Frontal cortex (tissue), 4 donors: Measurements from ENCODE around the gene ZNF385B. TPM values are rescaled to one million over a fixed set of nuclear protein-coding genes. Genes with fewer than 3 reads are reported as not detected.

Experiments used
- DNase-seq, 2 donors: peaks; one replicate each; pipeline ENCODE4 v3.0.0; 2012; ENCODE audit warnings: low spot score in 2 of 2
- FAIRE-seq: peaks from 2 replicates; lab custom pipeline; 2012; peaks lifted over from hg19 to GRCh38; lab: Jason Lieb, UNC
- small RNA-seq: library from RNA; depleted of rRNA; stranded (forward); fragments of <200 nt; gene quantifications from one replicate; pipeline ENCODE3, GENCODE V24; 2014
- total RNA-seq: library from RNA; depleted of rRNA; stranded (reverse); fragments of >200 nt; gene quantifications from one replicate; pipeline ENCODE4 v1.2.3, GENCODE V29; 2014
- donor health status: control.
- donor health status: control.
- donor health status: control.

The ZNF385B gene
- total RNA-seq, 1 donor from 2014 or later: 7.7 TPM

DNA sequence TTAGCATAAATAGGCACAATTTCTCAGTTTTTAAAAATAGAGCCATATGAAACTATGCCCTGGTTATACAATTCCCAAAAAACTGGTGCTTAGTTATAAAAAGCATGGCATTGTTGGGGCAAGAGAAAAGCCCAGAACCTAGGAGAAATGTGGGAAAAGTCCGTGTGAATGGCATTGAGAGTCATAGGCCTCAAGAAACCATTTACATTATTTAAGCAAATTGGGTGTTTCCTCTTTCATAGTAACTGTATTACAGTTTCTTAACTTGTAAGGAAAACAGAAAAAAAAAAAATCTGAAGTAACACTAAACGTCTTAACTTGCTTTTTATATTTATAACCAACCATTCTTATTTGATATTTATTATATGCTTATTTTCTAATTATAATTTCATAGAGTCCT is 425.8 kb downstream of the ZNF385B start:
- peak; percentile 23 for FAIRE-seq
- no peak for DNase-seq

DNA sequence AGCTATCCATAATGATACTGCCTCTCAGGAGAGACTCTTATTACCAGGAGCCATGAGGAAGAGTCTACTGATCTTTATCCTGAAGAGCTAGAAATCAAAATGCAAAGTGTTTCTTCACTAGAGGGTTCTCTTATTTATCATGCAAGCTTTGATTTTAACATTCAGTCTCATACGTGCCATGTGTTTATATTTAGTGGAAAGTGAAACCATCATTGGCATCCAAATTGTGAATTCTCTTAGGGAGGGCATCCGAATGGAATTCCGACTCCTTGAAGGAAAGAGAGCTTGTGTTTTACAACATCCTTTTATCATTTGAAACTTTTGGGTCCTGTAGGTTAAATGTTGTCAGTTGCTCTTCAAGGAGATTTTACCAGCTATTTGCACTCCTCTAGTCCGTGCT is 426.4 kb downstream of the ZNF385B start:
- FAIRE-seq (no peak), DNase-seq (no peak)

DNA sequence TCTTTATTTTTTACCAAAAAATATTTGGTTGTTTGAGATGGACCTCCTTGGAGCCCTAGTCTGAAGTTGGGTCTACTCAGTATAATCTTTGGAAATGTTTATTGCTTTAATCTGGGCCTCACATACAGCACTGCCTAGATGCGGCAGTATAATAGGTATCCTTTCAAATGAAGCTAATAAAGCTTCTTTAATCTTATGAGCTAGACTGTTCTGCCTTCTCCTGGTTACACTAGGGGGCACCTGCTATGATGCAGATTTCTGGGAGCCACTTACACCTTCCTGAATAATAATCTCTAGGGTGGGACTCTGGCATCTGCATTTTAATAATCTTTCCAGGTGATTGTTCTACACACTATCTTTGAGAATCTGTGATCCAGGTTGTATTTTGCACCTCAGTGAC is 427.1 kb downstream of the ZNF385B start:
- DNase-seq: no peak
- FAIRE-seq: no peak

DNA sequence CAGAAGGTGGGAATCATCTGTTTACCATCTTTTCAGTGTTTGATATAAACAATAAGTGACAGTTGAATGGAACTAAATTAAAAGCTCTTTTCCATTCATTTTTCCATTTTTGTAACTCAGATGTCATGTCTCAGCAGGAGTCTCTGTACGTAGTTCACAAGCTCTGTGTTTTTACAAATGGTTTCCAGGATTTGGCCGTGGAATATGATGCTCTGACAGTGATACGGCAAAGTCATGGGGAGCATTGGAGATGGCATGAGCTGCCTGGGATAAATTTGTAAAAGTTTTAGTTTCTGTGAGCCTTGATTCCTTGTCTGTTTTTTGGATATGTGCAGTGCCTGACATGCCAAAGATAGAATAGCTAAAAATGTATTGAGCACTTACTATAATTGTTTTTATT is 428.7 kb downstream of the ZNF385B start:
- FAIRE-seq (no peak), DNase-seq (no peak)

DNA sequence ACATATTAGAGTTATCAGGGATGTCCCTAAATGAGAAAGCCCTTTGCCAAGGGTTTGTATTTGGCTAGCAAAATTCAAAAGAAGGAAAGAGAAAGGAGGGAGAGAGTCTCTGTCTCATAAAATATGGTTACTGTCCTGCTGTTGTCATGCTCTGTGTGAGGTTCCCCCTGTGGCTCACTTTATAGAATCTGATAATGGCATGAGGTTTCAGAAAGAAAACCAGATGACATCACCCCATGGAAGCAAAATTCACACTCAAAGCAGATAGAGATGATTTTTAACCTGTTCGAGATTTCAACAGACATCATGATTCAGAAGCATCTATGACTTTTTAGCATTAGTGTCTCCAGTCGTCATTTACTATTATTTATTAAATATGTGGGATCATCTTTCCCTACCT is 431.8 kb downstream of the ZNF385B start:
- no peak for FAIRE-seq
- no peak for DNase-seq

DNA sequence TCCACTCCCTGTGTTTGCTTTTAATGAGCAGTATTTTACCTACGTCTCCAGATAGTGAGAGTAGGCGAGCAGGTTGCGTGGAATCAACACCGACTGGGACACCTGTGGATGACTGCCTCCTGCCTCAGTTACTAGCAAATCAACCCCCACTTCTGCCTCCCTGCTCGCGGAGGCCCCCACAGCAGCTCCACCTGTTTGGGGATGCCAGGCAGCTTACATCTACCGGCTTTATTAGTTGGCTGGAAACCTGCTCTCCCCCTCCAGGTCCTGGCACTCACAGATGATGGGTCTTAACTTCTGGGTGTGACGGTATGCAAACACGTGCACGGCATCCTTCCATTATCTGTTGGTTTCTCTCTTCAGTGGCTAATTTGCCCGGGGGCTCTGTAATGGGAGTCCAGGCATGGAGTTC is 432.3 kb downstream of the ZNF385B start:
- FAIRE-seq (no peak), DNase-seq (no peak)

DNA sequence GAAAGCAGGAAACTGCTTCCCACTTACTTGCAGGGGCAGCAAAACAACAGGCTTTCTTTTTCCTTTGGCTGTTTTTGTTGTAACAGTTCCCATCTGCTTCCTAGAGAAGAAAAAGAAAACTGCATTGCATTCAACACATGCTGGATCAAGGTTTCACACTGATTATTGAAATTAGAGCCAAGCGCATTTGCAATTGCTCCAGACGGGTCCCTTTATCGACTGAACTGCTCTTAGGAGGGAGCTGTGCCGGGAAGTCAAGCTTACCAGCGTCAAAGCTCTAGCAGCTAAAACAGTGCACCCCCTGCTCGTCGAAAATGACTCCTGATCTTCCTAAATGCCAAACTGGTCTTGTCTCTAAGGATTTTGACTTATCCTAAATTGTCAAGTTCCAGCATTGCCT is 432.8 kb downstream of the ZNF385B start:
- no peak for FAIRE-seq
- no peak for DNase-seq

DNA sequence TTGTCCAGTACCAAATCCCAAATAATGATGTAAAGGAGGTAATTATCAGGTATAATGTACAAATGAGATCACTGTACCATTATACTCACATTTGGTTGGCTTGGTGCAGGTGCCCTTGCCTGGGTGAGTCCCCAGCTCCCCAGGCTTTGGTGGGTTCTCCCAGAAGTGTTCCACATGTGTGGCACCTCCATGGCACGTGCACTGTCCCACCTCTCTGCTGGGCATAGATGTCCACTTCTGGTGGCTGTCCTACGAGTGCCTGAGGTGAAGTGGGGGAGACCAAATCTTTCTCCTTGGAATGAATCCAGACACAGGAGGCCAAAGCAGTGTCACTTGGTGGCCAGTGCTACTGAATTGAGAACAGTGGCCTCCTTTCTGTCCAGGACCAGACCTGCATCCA is 434.3 kb downstream of the ZNF385B start:
- FAIRE-seq (no peak), DNase-seq (no peak)

DNA sequence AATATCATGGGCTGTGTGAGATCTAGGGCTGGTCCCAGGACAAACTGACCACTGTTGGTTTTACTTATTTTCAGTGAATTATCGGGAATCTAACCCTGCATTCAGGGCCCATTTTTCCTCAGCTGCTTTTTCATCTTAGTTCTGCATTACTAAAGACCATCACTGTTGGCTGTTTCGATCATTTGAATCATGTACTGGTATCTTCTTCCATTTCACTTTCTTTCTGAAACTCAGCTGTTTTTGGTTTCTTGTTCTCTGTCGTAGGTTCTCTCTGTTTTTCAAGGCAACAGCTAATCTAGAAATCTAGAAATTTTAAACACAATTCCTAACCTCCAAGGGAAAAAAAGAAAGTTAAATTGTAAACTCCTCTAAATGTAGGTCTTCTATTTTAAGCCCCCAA is 436.8 kb downstream of the ZNF385B start:
- DNase-seq (no peak), FAIRE-seq (no peak)

DNA sequence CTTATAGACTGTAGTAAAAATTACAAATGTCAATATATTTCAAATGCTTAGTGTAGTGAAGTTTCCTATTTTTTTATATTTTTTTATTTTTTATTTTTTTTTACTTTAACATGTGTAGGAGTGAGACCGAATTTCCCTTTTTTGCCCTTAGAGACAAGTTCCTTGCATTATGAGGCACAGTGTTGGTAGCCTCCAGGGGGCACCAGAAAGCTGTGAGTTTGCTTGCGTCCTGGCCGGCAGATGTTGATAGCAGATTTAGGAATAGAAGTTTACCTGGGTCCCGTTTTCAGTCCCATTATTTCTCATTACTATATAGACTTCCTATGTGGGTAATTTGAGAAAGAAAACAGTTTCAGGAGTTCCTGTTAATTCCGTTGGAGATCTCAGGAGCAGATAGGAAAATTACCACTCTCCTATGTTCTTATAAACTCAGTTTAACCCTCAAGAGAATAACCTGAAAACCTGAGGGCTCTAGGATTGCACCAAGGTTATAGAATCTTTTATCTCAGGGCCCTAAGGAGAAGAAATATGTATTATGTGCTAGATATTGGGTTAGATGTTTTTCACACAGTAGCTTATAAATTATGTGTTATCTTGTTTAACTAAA is 439.3 kb downstream of the ZNF385B start:
- no peak for FAIRE-seq
- no peak for DNase-seq

DNA sequence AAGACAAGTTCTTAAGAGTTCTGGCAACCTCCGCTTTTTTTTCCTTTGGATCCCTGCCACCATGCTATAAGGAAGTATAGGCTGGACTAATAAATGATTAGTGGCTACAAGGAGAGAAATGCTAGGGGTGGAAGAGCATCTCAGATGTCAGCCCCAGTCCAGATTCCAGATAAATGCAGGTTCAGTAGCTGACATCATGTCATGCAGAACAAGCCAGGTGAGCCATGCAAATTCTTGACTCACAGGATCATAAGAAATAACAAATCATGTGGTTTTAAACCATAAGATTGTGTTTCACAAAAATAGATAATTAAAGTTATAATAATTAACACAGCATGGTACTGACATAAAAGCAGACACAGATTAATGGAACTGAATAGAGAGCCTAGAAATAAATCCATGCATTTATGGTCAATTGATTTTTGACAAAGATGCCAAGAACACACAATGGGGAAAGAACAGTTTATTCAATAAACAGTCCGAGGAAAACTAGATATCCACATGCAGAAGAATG is 443.9 kb downstream of the ZNF385B start:
- no peak for FAIRE-seq
- DNase-seq: no peak

DNA sequence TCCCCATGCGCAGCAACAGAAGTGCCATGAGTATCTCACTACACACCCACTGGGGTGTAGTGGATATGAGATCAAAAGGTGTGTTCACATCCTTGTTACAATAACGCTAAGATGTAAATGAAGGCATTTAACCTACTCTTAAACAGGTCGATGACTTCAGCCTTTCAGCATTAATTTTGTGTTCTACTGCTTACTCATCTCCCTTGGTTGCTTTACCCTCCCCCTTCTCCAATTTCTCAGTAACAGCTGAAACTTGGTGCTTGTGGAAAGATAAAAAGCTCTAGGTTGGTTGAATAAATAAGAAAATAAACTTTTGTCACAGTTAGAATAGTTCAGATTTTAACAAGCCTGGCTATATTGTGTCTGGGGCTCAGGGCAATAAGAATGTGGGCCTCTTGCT is 449.3 kb downstream of the ZNF385B start:
- DNase-seq (no peak), FAIRE-seq (no peak)

DNA sequence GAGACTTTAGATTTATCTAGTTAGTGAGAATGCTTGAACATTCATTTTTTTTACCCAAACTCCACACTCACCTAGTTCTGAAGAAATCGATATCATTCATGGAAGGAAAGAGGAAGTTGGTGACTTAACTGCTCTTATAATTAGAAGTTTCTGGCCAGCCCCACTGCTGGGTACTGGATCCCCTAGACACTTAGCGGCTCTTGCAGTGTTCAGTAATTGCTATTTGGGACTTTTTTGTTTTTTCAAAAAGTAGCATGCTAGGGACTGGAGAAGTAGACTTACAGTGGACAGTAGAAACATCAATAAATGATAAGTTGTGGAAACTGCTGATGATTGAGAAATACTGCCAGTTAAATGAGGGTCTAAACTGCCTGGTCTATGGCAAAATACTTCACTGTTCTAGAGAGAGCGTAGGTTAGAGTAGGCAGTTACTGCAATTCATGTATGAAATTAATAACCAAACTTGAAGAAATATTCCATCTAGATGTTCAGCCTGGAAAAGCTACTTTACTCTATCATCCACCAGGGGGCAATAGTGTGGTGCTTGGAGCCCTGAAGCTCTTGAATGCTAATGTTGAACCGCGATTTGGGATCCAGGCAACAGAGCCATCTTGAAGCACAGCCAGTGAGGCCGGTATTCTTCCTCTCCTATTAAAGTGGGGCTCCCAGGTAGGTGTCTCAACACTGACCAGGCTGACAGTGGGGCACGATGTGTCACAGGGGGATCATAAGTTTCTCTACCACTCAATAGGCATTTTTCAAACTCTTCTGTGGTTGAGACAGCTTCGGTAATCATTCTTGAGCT is 450.7 kb downstream of the ZNF385B start:
- FAIRE-seq: no peak
- peak; percentile 2 to 20 for DNase-seq

DNA sequence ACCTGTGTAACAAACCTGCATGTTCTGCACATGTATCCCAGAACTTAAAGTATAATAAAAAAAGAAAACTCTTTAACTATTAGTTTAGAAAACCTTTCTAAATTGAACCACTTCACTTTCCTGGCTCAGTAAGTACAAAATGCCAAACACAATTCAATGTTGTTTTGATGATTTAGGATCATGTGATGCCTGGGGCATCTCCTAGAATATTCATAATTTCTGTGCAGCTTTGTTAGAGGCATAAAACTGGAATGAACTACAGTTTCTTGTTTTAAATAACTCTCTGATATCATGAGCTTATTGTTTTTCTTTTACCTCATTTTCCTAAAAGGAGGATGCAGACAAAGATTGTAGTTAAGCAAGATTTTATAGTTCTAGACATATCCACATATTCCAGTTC is 457.8 kb downstream of the ZNF385B start:
- FAIRE-seq (no peak), DNase-seq (no peak)

DNA sequence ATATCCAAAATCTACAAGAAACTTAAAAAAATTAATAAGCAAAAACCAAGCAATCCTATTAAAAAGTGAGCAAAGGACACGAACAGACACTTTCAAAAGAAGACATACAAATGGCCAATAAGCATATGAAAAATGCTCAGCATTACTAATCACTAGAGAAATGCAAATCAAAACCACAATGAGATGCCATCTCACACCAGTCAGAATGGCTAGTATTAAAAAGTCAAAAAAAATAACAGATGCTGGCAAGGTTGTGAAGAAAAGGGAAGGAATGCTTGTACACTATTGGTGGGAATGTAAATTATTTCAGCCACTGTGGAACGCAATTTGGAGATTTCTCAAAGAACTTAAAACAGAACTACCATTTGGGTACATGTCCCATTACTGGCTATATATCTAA is 467.9 kb downstream of the ZNF385B start:
- FAIRE-seq (no peak), DNase-seq (no peak)

Small RNA genes lying within 50 kb of the gene (small RNA-seq; reads per million reads assigned to genes)
- 0.08 reads per million for gene MIR1258

Other genes starting within 250 kb of the ZNF385B start
- 26.1 TPM for gene CWC22, start 145.7 kb upstream of the ZNF385B start, total RNA-seq